ENCODE data around the gene GRB2.

DNA sequence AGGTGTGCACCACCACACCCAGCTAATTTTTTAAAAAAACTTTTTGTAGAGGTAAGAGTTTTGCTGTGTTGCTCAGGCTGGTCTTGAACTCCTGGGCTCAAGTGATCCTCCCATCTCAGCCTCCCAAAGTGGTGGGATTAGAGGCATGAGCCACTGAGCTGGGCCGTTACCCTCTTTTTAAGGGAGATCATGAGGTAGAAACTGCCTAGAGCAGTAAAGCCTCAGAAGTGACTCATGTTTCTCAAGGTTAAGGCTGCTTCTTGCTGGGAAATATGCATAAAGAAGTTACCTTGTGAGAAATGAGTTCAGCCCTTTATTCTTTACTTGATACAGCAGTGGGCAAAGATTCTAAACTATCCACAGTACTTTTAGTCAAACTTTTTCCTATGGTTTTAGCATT, 38.2 kb downstream of the GRB2 start:
- TF ChIP-seq, protein P1, sequence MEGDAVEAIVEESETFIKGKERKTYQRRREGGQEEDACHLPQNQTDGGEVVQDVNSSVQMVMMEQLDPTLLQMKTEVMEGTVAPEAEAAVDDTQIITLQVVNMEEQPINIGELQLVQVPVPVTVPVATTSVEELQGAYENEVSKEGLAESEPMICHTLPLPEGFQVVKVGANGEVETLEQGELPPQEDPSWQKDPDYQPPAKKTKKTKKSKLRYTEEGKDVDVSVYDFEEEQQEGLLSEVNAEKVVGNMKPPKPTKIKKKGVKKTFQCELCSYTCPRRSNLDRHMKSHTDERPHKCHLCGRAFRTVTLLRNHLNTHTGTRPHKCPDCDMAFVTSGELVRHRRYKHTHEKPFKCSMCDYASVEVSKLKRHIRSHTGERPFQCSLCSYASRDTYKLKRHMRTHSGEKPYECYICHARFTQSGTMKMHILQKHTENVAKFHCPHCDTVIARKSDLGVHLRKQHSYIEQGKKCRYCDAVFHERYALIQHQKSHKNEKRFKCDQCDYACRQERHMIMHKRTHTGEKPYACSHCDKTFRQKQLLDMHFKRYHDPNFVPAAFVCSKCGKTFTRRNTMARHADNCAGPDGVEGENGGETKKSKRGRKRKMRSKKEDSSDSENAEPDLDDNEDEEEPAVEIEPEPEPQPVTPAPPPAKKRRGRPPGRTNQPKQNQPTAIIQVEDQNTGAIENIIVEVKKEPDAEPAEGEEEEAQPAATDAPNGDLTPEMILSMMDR (IDR thresholded peaks at IDR 0.05), result no peak
- TF ChIP-seq POLR2AphosphoS5 (IDR thresholded peaks at IDR 0.05; ENCODE audit: low read depth, low read length), result no peak
- TF ChIP-seq, protein P2, sequence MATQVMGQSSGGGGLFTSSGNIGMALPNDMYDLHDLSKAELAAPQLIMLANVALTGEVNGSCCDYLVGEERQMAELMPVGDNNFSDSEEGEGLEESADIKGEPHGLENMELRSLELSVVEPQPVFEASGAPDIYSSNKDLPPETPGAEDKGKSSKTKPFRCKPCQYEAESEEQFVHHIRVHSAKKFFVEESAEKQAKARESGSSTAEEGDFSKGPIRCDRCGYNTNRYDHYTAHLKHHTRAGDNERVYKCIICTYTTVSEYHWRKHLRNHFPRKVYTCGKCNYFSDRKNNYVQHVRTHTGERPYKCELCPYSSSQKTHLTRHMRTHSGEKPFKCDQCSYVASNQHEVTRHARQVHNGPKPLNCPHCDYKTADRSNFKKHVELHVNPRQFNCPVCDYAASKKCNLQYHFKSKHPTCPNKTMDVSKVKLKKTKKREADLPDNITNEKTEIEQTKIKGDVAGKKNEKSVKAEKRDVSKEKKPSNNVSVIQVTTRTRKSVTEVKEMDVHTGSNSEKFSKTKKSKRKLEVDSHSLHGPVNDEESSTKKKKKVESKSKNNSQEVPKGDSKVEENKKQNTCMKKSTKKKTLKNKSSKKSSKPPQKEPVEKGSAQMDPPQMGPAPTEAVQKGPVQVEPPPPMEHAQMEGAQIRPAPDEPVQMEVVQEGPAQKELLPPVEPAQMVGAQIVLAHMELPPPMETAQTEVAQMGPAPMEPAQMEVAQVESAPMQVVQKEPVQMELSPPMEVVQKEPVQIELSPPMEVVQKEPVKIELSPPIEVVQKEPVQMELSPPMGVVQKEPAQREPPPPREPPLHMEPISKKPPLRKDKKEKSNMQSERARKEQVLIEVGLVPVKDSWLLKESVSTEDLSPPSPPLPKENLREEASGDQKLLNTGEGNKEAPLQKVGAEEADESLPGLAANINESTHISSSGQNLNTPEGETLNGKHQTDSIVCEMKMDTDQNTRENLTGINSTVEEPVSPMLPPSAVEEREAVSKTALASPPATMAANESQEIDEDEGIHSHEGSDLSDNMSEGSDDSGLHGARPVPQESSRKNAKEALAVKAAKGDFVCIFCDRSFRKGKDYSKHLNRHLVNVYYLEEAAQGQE (IDR thresholded peaks at IDR 0.05; ENCODE audit: insufficient read depth in 1 of 2, low read depth in 2 of 2, low read length in 1 of 2), result no peak

Data from Panc1 (cell line).